DMS79 (cell line): ENCODE results near the gene SEPTIN5.
"Not testable (repeated sequence)": the region's sequence is repeated elsewhere in the genome, so short reads cannot be mapped to it uniquely, and the experiment has no call there.

ENCODE experiments used
- DNase-seq: peaks from one replicate; lab custom pipeline; 2025; lab: John Stamatoyannopoulos, UW

The SEPTIN5 gene

DNA sequence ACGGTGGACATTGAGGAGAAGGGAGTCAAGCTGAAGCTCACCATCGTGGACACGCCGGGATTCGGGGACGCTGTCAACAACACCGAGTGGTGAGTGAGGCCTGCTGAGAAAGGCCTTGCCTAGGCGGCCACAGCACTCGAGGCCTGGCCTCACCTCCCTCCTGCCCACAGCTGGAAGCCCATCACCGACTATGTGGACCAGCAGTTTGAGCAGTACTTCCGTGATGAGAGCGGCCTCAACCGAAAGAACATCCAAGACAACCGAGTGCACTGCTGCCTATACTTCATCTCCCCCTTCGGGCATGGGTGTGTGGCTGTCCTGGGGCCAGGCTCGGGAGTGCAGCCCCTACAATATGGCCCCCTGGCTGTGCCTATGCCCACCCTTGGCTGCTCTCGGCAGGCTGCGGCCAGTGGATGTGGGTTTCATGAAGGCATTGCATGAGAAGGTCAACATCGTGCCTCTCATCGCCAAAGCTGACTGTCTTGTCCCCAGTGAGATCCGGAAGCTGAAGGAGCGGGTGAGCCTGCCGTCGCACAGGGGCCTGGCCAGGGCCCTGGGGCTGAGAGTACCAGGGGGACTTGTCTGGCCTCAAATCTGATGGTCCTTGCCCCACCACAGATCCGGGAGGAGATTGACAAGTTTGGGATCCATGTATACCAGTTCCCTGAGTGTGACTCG, 6.0 kb downstream of the SEPTIN5 start:
- DNase-seq = no peak

DNA sequence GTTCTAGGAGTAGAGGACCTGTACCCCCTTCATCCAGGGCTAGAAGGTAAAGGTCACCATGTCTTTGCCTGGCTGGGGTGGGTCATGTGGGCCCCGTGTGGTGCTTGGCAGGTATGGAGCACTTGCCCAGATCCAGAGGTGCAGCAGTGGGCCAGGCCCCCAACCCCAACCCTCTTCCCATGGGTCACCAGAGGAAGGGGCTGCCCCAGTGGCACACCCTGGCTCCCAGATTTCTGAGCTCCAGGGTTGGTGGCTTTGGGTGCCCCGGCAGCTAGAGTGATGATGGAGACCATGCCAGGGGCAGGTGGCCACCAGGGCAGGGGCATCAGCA, 6.7 kb downstream of the SEPTIN5 start:
- no peak for DNase-seq

DNA sequence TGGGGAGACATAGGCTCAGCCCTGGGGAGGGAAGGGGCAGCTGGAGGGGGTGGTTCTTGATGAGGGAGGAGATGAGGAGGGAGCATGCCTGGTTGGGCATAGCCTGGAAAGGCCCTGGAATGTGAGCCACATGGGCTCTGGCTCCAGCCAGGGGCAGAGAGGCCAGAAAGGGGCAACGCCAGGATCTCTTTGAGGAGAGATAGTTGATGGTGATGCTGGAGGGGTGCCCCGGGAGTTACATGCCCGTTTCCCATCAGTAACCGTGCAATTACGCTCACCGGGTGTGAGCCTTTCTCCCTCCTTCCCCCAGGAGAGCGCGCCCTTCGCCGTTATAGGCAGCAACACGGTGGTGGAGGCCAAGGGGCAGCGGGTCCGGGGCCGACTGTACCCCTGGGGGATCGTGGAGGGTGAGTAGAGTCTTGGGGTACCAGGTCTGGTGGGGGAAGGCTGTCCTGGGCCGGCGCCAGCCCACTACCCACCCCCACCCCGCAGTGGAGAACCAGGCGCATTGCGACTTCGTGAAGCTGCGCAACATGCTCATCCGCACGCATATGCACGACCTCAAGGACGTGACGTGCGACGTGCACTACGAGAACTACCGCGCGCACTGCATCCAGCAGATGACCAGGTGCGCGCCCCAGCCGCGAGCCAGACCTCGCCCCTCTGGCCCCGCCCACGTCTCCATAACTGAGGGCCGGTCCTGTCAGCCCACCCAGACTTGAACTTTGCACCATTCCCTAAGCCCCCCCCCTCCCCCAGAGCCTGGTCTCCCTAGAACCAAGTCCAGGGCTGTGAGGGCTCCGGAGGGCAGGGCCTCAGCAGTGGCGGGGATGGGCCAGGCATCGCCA, 7.3 kb downstream of the SEPTIN5 start:
- DNase-seq = no peak

DNA sequence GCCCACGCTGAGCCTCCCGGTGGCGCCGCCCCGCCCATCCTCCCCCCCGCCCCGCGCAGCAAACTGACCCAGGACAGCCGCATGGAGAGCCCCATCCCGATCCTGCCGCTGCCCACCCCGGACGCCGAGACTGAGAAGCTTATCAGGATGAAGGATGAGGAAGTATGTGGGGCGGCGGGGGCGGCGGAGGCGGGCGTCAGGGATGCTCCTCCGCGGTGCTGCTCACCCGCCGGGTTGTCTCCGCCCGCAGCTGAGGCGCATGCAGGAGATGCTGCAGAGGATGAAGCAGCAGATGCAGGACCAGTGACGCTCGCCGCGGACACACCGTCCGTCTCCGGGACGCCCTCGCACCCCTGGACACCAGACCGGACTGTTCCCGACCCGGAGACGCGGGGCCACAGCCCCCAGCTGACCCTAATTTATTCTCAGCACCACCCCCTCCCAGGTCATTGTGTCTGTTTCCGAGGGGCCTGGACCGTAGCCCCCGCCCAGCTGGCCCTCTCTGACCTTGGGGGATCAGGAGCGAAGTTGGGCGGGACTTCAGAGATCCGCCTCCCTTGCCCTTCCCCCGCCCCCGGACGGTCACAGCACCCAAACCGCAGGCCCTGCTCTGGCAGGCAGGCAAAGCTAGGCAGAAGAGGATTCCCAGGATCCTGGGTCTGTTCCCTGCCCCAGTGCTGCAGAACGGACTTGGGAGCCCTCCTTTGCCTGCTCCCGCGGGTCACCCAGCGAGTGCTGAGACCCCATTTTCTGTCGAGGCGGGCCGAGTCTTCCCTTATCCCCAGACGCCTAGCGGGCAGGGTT, 8.1 kb downstream of the SEPTIN5 start:
- no peak for DNase-seq

DNA sequence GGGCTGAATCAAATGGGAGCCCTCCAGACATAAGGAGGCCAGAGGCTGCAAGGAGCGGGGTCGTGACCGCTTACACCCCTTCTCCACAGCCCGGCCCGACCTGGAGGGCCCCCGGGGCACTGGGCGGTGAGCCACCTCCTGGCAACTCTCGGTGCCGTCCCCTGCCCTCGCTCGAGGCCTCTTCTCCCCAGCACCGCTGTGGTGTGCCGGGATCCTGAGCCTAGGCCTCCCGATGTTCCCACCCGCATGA, 8.6 kb downstream of the SEPTIN5 start:
- no peak for DNase-seq

DNA sequence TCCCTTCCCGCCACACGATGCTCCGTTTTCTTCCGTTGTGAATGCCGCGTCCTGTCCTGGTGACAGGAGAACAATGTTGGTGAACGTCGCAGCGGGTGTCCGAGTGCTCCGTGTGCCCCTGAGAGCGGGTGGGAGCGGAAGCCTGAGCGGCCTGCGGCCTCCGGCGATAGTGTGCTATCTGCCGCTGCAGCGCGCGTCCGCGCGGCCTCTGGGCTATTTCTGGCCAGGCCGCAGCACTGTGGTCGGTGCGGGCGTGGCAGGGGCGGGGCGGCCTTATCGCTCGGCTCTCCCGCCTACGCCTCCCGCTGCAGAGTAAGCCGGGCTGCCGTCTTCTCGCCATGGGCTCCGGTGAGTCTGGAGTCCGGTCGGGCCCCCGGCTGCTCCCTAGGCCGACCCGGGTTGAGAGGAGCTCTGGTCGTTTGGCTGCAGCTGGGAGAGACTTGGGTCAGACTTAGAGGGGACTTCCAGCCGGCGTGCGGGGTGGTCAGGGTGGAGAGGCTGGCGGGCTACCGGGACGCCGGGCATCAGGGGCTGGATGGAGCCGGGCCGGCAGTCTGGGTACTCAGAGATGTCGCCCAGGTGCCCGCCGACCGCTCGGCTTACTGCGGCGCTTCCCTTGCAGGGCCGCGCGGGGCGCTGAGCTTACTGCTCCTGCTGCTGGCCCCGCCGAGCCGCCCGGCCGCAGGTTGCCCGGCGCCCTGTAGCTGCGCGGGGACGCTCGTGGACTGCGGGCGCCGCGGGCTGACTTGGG, 9.1 kb downstream of the SEPTIN5 start, which contains the start of gene GP1BB:
GP1BB (plus strand) TSS at position 308 of the 751 bp plus-strand sequence; CDS start at position 339, 31 bp downstream.
- DNase-seq = no peak

DNA sequence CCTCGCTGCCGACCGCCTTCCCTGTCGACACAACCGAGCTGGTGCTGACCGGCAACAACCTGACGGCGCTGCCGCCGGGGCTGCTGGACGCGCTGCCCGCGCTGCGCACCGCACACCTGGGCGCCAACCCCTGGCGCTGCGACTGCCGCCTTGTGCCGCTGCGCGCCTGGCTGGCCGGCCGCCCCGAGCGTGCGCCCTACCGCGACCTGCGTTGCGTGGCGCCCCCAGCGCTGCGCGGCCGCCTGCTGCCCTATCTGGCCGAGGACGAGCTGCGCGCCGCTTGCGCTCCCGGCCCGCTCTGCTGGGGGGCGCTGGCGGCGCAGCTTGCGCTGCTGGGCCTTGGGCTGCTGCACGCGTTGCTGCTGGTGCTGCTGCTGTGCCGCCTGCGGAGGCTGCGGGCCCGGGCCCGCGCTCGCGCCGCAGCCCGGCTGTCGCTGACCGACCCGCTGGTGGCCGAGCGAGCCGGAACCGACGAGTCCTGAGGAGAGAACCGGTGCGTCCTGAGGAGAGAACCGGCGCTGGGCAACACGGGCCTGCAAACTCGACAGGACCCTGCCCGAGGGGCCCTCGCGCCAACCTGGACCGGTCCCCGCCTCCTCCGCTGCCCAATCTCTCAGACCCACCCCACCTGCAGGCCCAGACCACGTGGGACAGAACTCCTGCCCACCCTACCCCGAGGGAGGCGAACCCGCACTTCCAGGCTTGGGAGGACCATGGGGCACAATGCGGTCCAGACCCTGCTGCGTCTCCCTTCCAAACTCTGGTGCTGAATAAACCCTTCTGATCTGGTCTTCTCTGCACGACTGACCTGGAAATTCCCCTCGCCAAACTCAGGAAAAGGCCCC, 9.9 kb downstream of the SEPTIN5 start:
- no peak for DNase-seq

DNA sequence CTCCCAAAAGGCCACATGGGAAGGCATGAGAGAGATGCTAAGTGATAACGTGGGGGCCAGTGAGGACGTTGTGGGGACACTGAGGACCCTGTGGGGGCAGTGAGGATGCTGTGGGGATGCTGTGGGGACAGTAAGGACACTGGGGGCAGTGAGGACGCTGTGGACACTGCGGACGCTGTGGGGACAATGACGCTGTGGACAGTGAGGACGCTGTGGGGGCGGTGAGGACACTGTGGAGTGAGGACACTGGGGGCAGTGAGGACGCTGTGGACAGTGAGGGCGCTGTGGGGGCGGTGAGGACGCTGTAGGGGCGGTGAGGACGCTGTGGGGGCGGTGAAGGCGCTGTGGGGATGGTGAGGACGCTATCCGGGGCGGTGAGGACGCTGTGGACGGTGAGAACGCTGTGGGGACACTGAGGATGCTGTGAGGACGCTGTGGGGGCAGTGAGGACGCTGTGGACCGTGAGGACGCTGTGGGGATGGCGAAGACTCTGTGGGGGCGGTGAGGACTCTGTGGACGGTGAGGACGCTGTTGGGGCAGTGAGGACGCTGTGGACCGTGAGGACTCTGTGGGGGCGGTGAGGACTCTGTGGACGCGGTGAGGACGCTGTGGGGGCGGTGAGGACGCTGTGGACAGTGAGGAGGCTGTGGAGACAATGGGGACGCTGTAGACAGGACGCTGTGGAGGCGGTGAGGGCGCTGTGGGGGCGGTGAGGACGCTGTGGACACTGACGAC, 10.8 kb downstream of the SEPTIN5 start:
- DNase-seq = no peak

DNA sequence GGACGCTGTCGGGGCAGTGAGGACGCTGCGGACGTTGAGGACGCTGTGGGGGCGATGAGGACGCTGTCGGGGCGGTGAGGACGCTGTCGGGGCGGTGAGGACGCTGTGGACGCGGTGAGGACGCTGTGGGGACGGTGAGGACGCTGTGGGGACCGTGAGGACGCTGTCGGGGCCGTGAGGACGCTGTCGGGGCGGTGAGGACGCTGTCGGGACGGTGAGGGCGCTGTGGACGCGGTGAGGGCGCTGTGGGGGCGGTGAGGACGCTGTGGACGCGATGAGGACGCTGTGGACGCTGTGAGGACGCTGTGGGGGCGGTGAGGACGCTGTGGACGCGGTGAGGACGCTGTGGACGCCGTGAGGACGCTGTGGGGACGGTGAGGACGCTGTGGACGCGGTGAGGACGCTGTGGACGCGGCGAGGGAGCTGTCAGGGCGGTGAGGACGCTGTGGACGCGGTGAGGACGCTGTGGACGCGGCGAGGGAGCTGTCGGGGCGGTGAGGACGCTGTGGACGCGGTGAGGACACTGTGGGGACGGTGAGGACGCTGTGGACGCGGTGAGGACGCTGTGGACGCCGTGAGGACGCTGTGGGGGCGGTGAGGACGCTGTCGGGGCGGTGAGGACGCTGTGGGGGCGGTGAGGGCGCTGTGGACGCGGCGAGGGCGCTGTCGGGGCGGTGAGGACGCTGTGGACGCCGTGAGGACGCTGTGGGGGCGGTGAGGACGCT, 11.9 kb downstream of the SEPTIN5 start:
- DNase-seq = not testable (repeated sequence)

DNA sequence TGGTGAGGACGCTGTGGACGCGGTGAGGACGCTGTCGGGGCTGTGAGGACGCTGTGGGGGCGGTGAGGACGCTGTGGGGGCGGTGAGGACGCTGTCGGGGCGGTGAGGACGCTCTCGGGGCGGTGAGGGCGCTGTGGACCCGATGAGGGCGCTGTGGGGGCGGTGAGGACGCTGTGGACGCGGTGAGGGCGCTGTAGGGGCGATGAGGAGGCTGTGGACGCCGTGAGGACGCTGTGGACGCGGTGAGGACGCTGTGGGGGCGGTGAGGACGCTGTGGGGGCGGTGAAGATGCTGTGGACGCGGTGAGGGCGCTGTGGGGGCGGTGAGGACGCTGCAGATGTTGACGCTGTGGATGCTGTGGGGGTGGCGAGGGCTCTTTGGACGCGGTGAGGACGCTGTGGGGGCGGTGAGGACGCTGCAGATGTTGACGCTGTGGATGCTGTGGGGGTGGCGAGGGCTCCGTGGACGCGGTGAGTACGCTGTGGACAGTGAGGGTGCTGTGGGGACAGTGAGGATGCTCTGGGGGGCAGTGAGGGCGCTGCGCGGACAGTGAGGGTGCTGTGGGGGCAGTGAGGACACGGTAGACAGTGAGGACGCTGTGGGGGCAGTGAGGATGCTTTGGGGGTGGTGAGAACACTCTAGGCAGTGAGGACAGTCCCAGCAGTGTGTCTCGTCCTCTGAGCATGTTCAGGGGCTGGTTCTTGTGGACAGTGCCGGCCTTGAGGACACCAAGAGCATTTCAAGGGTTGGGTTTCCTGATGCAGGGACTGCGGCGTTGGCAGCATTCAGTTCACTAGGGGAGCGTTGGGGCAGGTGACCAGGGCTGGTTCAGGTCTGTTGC, 13.2 kb downstream of the SEPTIN5 start:
- no peak for DNase-seq

DNA sequence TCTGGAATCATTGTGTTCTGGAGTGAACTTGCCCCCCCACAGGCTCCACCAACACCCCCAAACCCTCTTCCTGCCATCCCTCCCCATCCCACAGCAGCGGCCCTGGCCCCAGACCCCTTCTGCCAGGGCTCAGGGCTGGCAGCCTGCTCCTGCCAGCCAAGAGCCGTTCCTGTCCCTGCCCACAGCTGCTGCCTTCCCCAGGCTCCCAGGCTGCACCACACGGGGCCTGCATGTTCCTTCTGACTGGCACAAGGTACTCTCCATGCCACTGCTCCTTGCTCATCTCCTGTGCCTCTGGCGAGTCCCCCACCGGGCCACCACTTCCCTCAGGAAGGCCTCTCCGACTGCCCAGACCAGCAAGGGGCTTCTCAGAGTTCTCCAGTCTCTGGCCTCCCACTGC, 14.0 kb downstream of the SEPTIN5 start:
- DNase-seq = no peak

DNA sequence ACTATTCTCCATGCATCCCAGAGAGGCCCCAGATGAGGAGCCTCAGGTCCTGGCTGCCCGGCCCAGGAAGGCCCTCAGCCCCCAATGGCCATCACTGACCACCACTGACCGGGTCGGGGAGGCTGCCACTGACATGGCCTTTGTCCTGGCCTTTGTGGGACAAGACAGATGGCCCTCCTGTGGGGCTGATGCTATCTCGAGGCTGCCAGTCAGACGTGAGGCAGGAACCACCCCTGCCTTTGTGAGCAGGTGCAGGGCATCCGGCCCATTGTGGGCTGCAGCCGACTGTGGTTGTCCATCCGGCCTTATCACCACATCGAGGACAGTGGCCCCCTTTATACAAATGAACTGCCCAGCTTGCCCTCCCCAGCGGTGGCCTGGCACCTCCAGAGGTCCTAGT, 14.5 kb downstream of the SEPTIN5 start:
- DNase-seq = no peak

DNA sequence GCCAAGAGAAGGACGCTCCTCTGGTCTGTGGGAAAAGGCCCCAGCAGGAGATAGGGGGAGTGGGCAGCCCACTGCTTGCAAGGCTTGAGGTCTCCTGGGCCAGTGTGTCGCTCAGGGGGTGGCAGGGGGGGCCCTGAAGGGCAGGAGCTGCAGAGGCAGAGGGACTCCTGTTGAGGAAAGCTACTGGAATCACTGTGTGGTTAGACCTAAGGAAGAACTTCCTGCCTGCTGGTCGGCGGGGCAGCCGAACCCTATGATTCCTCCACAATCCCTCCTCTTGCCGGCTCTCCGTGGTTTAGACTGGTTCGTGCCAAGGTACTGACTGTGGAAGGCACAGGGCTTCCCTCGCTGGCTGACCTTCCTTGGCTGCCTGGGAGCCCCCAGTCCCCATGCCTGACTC, 15.2 kb downstream of the SEPTIN5 start:
- no peak for DNase-seq

DNA sequence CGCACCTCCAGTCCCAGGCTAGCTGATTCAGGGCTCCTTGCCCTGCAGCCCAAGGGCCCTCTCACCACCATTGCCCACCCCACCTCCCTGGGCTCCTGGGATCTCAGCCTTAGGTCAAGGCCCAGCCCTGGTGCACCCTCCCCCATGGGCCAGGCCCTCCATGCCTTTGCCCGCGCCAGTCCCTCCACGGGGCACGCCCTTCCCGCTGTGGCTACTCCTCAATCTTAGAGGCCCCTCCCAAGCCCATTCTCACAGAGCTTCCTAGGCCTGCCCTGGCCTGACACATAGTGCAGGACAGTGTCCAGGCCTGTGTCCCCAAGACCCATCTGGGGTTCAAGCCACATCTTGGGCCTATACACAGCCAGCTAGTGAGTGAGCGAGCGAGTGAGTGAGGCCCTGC, 15.9 kb downstream of the SEPTIN5 start:
- no peak for DNase-seq

DNA sequence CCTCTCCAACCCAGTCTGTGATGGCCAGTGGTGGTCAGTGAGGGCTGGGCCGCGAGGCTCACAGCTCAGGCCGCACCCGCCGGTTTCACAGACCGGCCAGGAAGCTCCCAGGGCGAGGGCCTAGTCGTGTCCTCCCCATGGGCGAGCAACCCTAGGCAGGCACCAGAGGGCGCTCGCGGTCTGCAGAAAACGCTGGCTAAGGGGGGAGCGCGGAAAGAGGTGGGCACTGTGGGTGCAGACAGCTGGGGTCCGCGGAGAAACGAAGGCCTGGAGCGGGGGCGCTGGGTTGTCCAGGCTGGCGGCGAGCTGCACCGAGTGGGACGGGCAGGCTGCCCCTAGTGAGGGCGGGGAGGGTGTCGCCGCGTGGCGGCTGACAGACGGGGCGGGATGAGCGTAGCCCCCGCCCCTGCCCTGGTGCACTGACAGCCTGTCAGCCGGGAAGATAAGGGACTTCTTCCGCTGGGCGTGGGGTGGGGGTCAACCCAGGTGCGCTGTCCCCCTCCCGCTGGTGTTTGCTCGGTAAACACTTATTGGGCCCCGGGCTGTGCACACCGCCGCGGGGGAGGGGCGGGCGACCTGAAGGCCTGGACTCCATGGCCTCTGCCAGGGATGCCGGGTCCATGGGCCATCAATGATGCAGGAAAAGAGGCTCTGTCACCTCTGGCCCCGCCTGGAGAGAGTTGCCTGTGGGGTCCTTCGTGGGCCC, 16.5 kb downstream of the SEPTIN5 start:
- no peak for DNase-seq

DNA sequence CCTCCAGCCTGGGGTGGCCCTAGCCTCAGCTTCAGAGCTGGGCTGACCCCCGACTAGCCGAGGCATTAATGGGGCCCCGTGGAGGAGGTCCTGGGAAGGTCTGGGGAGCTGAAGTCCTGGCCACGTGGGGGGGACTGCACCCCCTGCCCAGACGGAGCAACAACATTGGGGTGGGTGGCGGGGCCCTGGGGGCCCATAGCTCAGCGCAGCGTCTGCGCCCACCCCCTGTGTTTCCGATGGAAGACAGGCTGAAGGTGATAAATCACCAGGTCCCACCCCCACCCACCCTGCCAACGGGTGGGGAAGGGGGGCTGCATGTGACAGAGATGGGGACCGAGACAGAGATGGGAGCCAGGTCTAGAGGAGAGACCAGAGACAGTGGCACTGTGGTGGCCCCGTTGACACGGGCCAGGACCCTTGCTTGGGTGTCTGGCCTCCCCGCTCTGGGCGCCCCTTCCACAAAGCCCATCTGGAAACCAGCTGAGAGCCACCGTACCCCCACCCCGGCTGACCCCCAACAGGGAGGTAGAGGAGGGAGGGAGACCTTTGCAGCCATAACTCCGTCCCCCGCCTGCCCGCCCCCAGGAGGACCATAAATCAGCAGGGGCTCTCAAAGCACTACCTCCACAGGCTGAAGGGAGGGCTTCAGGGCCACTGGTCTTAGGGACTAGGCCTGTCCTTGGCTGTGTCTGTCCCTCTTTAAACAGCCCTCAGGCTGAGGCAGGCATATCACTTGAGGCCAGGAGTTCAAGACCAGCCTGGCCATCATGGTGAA, 17.2 kb downstream of the SEPTIN5 start:
- DNase-seq = no peak

DNA sequence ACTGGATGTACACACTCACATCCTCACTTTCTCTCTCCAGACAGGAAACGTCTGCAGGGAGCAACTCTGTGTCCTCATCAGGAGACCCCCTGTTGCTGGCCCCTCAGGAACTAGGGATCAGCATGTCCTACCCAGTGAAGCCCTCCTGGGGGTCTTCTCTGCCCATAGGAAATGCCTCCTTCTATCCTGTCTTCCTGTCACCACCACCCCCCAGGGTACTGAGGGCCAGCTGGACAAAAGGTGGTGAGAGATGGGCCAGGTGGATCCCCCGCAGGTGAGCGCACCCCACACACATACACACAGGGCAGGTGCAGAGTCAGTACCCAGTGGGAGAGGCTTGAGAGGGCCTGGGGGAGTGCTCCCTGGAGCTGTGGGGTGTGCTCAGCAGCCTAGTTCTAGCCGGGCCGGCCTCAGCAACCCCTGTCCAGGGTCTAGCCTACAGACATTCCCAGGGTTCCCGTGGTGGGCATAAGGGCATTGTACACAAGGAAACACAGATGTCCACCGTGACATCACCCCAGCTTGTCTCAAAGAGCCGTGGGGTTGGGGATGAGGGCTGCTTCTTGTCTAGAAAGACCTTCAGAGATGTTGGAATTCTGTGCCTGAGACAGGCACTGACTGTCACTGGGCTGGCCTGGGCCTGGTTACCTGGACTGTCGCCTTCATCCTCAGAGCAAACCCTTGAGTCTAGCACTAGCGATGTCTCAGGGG, 18.3 kb downstream of the SEPTIN5 start:
- DNase-seq = no peak
